HEK293T (cell line): ENCODE data around the gene PFKL.

Source experiments
- ELF4 ChIP-seq: fragments of 450-650 bp; IDR thresholded peaks from 2 replicates; pipeline ENCODE4 v1.6.1; 2017; ENCODE audit warnings: antibody characterized with exemption
- FOXK2 ChIP-seq: fragments of 450-650 bp; IDR thresholded peaks from 2 replicates; pipeline ENCODE4 v1.6.1; 2016; ENCODE audit warnings: mild to moderate bottlenecking
- FOXM1 ChIP-seq: fragments of 450-650 bp; IDR thresholded peaks from 2 replicates; pipeline ENCODE4 v1.6.1; 2017; ENCODE audit warnings: mild to moderate bottlenecking, borderline replicate concordance
- HDGF ChIP-seq: fragments of 450-650 bp; IDR thresholded peaks from 2 replicates; pipeline ENCODE4 v1.6.1; 2017; ENCODE audit warnings: antibody characterized with exemption, borderline replicate concordance
- SUZ12 ChIP-seq: fragments of 450-650 bp; IDR thresholded peaks from 2 replicates; pipeline ENCODE4 v1.6.1; 2016; ENCODE audit warnings: mild to moderate bottlenecking

DNA sequence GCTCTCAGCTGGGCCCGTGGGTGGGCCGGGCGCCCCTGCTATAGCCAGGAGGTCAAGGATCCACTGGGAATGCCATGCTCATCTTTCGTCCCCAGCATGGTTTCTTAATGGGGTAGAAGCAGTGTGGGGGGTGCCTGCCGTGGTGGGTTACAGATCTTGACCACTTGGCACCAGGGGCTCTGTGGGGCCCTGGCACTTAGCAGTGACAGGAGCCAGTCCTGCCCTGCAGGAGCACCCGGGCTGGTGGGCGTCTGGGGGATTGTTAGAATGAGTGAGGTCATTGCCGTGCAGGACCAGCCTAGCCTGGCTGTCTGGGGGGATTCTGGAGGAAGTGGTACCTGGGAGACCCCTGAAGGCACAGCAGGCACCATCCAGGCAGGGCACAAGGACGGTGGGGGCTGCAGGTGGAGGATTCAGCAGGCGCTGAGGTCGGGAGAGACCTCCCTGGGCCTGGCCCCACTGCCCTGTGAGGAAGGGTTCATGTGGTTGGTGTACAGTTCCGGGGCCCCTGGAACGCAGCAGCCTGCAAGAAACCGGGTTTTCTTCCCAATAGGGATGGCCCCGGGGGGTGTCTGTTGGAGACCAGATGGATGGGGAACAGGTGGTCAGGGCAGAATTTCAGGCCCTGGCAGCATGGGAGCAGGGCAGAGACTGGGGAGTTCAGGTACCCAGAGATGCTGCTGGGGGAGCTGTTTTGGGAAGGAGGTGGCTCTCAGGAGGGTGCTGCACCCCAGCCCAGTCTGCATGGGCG lies 9.4 kb upstream of the PFKL start:
- TF ChIP-seq FOXK2 (no peak), SUZ12 (no peak), ELF4 (no peak), HDGF (no peak), FOXM1 (no peak)
